ENCODE measurements around the gene CARD8. TPM values are rescaled to one million over a fixed set of nuclear protein-coding genes. Genes with fewer than 3 reads are reported as not detected.
"Not testable (repeated sequence)": the region's sequence is repeated elsewhere in the genome, so short reads cannot be mapped to it uniquely, and the experiment has no call there.

CARD8 gene
- total RNA-seq, 4 donors from 2014 or later = 33.7 to 54.0 (median 38.8) TPM

- WGBS, 2 donors = 96 to 97% methylated on average over 9 of the region's 9 CpGs
- TF ChIP-seq POLR2A (IDR thresholded peaks at IDR 0.05) = no peak
- no peak for TF ChIP-seq EP300 (IDR thresholded peaks at IDR 0.05)
- TF ChIP-seq, protein P1, sequence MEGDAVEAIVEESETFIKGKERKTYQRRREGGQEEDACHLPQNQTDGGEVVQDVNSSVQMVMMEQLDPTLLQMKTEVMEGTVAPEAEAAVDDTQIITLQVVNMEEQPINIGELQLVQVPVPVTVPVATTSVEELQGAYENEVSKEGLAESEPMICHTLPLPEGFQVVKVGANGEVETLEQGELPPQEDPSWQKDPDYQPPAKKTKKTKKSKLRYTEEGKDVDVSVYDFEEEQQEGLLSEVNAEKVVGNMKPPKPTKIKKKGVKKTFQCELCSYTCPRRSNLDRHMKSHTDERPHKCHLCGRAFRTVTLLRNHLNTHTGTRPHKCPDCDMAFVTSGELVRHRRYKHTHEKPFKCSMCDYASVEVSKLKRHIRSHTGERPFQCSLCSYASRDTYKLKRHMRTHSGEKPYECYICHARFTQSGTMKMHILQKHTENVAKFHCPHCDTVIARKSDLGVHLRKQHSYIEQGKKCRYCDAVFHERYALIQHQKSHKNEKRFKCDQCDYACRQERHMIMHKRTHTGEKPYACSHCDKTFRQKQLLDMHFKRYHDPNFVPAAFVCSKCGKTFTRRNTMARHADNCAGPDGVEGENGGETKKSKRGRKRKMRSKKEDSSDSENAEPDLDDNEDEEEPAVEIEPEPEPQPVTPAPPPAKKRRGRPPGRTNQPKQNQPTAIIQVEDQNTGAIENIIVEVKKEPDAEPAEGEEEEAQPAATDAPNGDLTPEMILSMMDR (IDR thresholded peaks at IDR 0.05) = no peak
These were observed 16.1 kb downstream of the CARD8 start for GRCh38 chr19:48239582-48240141.

GRCh38 chr19:48239120-48239519, 16.6 kb downstream of the CARD8 start:
- no peak overlapping the region for H3K4me3 ChIP-seq
- TF ChIP-seq POLR2A (IDR thresholded peaks at IDR 0.05) (no peak), EP300 (IDR thresholded peaks at IDR 0.05) (no peak)
- TF ChIP-seq, protein P1 (IDR thresholded peaks at IDR 0.05) = no peak
- DNase-seq (ENCODE audit: low spot score in 2 of 2) = no peak
- H3K4me1 ChIP-seq = no peaks in the 10 kb centered on the region
- no peaks in the 10 kb centered on the region for H3K9me3 ChIP-seq
- H3K27me3 ChIP-seq = no peaks in the 10 kb centered on the region
- peaks cover 0 to 73% (median 10%) of the 10 kb centered on the region in 3 donors for H3K36me3 ChIP-seq
- WGBS, 2 donors = 78 to 84% methylated on average over 6 of the region's 6 CpGs
- no peak overlapping the region for H3K27ac ChIP-seq

More at GRCh38 chr19:48239582-48240141, 16.1 kb downstream of the CARD8 start:
- peaks cover 0 to 67% (median 6%) of the 10 kb centered on the region in 3 donors for H3K36me3 ChIP-seq
- H3K27me3 ChIP-seq = no peaks in the 10 kb centered on the region
- H3K4me1 ChIP-seq = no peaks in the 10 kb centered on the region
- H3K4me3 ChIP-seq = no peak overlapping the region
- H3K9me3 ChIP-seq = no peaks in the 10 kb centered on the region
- no peak for DNase-seq (ENCODE audit: low spot score in 2 of 2)
- H3K27ac ChIP-seq = no peak overlapping the region

DNA sequence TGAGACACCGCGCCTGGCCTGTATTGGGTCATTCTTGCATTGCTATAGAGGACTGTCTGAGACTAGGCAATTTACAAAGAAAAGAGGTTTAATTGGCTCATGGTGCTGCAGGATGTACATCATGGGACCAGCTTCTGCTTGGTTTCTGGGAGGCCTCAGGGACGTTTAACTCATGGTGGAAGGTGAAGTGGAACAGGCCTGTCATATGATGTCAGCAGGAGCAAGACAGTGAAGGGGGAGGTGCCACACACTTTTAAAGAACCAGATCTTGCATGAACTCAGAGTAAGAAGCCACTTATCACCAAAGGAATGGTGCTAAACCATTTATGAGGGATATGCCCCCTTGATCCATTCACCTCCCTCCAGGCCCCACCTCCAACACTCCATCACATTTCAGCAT, 18.7 kb downstream of the CARD8 start:
- peaks cover 0 to 86% (median 20%) of the 10 kb centered on the region in 3 donors for H3K36me3 ChIP-seq
- H3K4me3 ChIP-seq = no peak overlapping the region
- no peaks in the 10 kb centered on the region for H3K9me3 ChIP-seq
- H3K4me1 ChIP-seq = no peaks in the 10 kb centered on the region
- TF ChIP-seq, protein P1 (IDR thresholded peaks at IDR 0.05) = no peak
- TF ChIP-seq EP300 (IDR thresholded peaks at IDR 0.05) = no peak
- no peak for TF ChIP-seq POLR2A (IDR thresholded peaks at IDR 0.05)
- WGBS, 2 donors = 79 to 86% methylated on average over 3 of the region's 3 CpGs
- H3K27ac ChIP-seq = no peak overlapping the region
- DNase-seq (ENCODE audit: low spot score in 2 of 2) = no peak
- H3K27me3 ChIP-seq = no peaks in the 10 kb centered on the region

DNA sequence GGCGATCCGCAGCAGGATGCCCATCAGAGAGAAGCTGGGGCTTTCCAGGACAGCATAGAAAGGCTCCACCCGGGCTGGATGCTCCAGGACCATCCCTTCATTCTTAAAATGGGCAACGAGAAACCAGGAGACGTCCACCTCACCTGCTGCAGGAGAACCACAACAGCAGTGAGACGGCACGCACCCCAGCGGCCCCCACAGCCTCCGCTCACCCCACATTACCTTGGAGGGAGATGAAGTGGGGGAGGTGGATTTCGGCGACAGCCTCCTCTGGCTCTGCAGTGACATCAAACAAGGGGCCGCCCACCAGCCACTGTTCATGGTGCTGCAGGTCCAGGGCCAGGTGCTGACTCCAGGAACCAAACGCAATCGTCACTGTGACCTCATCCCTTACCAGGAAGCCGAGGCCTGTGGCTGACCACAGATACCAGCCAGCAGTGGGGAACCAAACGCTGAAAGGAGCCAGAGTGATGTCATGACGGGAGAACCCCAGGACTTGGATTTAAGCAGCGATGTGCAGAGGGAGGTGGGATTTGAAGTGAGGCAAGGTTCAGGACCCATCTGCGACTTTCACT, 25.1 kb downstream of the CARD8 start:
- no peaks in the 10 kb centered on the region for H3K9me3 ChIP-seq
- no peak for DNase-seq (ENCODE audit: low spot score in 2 of 2)
- 85 to 89% methylated on average over 19 of the region's 19 CpGs for WGBS, 2 donors
- no peak for TF ChIP-seq EP300 (IDR thresholded peaks at IDR 0.05)
- no peak for TF ChIP-seq POLR2A (IDR thresholded peaks at IDR 0.05)
- TF ChIP-seq, protein P1 (IDR thresholded peaks at IDR 0.05) = no peak
- H3K36me3 ChIP-seq = peaks cover 0 to 93% (median 14%) of the 10 kb centered on the region in 3 donors
- no peaks in the 10 kb centered on the region for H3K27me3 ChIP-seq
- H3K4me1 ChIP-seq = no peaks in the 10 kb centered on the region
- no peak overlapping the region for H3K4me3 ChIP-seq
- H3K27ac ChIP-seq = no peak overlapping the region

GRCh38 chr19:48221628-48222027, 34.1 kb downstream of the CARD8 start:
- H3K4me1 ChIP-seq = no peaks in the 10 kb centered on the region
- no peak for TF ChIP-seq POLR2A (IDR thresholded peaks at IDR 0.05)
- TF ChIP-seq, protein P1 (IDR thresholded peaks at IDR 0.05) = no peak
- no peak for TF ChIP-seq EP300 (IDR thresholded peaks at IDR 0.05)
- H3K27ac ChIP-seq = no peak overlapping the region
- H3K36me3 ChIP-seq = peaks cover 0 to 79% (median 0%) of the 10 kb centered on the region in 3 donors
- H3K9me3 ChIP-seq = no peaks in the 10 kb centered on the region
- H3K4me3 ChIP-seq = no peak overlapping the region
- H3K27me3 ChIP-seq = no peaks in the 10 kb centered on the region
- 96 to 97% methylated on average over 5 of the region's 5 CpGs for WGBS, 2 donors
- DNase-seq (ENCODE audit: low spot score in 2 of 2) = no peak

DNA sequence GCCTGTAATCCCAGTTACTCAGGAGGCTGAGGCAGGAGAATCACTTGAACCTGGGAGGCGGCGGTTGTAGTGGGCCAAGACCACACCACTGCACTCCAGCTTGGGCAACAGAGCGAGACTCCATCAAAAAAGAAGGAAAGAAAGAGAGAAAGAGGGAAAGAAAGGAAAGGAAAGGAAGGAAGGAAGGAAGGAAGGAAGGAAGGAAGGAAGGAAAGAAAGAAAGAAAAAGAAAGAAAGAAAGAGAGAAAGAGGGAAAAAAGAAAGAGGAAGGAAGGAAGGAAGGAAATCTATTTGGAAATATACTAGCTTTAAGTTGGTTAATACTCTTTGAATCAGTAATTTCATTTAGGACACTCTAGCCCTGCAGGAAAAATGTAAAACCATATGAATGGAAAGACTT, 34.9 kb downstream of the CARD8 start:
- H3K27me3 ChIP-seq; H3K4me1 ChIP-seq; DNase-seq (ENCODE audit: low spot score in 2 of 2); H3K4me3 ChIP-seq; H3K9me3 ChIP-seq; H3K27ac ChIP-seq: not testable (repeated sequence)
- 94 to 100% methylated on average over 3 of the region's 3 CpGs for WGBS, 2 donors
- peaks cover 0 to 77% (median 0%) of the 10 kb centered on the region in 3 donors for H3K36me3 ChIP-seq

Measured in tibial nerve (tissue), 4 donors.